Pancreas (tissue), 10 donors: ENCODE measurements around the gene CCDC102B. TPM values are rescaled to one million over a fixed set of nuclear protein-coding genes. Genes with fewer than 3 reads are reported as not detected.

Experiments used
- ATAC-seq, 4 donors: fragments of 200-7000 bp; cut with Tn5 transposase; one replicate each; pipeline versions ENCODE4 v1.8.0 to v1.9.1; 2020; ENCODE audit warnings: mild to moderate bottlenecking in 4 of 4, moderate library complexity in 4 of 4
- DNase-seq, 6 donors: peaks; one replicate each; pipeline ENCODE4 v3.0.0-alpha.2; 2020
- FAIRE-seq: peaks from 2 replicates; lab custom pipeline; 2012; peaks lifted over from hg19 to GRCh38; lab: Jason Lieb, UNC
- H3K27ac ChIP-seq, 4 donors: fragments of 200-600 bp; sonication (generic); 1 replicate in 3 of 4; 2 replicates in 1 of 4; pipeline versions ENCODE4 v1.5.0 to v1.8.0; 2020
- H3K27me3 ChIP-seq, 4 donors: fragments of 200-600 bp; one replicate each; pipeline ENCODE4 v1.8.0; 2021
- H3K36me3 ChIP-seq, 3 donors: fragments of 200-600 bp; sonication (generic) in 1 of 3; one replicate each; pipeline versions ENCODE4 v1.5.0 to v1.8.0; 2020 to 2021
- H3K4me1 ChIP-seq, 3 donors: fragments of 200-600 bp; one replicate each; pipeline ENCODE4 v1.8.0; 2021
- H3K4me3 ChIP-seq, 4 donors: fragments of 200-600 bp; sonication (generic) in 2 of 4; one replicate each; pipeline versions ENCODE4 v1.5.0 to v1.8.0; 2020 to 2021
- H3K9me3 ChIP-seq, 4 donors: fragments of 200-600 bp; one replicate each; pipeline ENCODE4 v1.8.0; 2021
- WGBS, 2 donors: extraction: QIAGEN DNeasy Blood & Tissue Kit; methylation state at CpG; one replicate each; pipeline ENCODE4 v1.1.7; 2013; 5-methylcytosine and 5-hydroxymethylcytosine counted together
- intact Hi-C, 3 donors: fragments of 100-400 bp; cut with DNase I; formaldehyde crosslinking; loops; one replicate each; pipeline versions ENCODE4 v1.11.1 to v1.14.2; 2022
- polyA plus RNA-seq, 2 donors: library from polyadenylated mRNA; stranded (reverse); fragments of 200-250 nt; gene quantifications; one replicate each; pipeline ENCODE4 v1.2.3, GENCODE V29; 2013
- total RNA-seq, 6 donors: library from RNA; stranded (reverse); fragmentation: NEBNext Ultra II Directional in 4 of 6; extraction: Animal tissue kit (Norgen Biotek cat#: 25700) in 4 of 6; gene quantifications; one replicate each; pipeline versions ENCODE4 v1.2.1 to v1.2.4, GENCODE V29; 2021 to 2023
- TF ChIP-seq, protein P1 (sequence below), 4 donors: fragments of 200-600 bp; sonication (generic) in 3 of 4; IDR thresholded peaks; one replicate each; pipeline versions ENCODE4 v1.5.0 to v1.8.0; 2021; ENCODE audit warnings: antibody characterized with exemption in 4 of 4
- donor health status: healthy with polysubstance abuse.
- donor health status: DM: no; HTN: no; CAD: no; lungs with moderate emphysema.
- donor health status: DM: no; HTN: no; CAD: no.
- donor health status: control.
- donor health status: control.
- donor health status: Bipolar disorder and iron deficiency.
- donor health status: DM: yes; HTN: yes; CAD: no.
- donor health status: DM: no; HTN: no; CAD: no.
- donor health status: DM: no; HTN: no; CAD: no.
- donor health status: DM: yes; HTN: yes; CAD: no.

CCDC102B gene
- total and polyA plus RNA-seq, 8 donors: 0.99 to 6.2 (median 1.6) TPM

DNA sequence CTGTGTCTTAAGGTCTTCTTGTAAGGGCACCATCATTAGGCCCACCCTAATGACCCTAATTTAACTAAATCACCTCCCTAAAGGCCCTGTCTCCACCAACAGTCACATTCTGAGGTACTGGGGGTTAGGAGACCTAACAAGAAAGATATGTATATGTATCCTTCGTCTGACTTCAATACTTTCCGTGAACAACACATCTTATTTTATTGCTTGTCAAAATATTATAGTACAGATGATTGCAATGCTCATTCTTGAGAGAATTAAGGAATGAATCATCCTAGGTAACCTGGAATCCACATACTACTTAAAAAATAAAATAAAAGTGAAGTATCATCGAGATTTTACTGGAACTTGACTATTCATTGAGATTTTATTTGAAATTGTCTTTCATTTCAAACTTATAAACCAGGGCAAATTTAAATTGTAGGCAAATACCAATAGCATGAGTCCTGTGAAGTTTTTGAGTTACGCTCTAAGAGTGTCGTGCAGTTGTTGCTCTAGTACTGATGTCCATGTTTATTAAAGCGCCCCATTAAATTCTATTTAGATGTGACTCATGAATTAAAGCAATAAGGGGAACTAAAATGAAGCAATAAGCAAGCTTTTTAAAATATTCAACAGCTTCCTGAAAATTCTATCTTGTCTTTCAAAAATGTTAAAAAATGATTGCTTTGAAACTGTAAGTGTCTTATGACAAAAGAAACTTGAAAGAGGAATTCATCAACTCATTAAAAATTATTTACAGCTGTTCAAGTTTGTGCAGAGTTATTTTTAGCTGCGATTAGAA lies 40.0 kb downstream of the CCDC102B start:
- intact Hi-C loops: no loop called here
- FAIRE-seq: no peak
- no peak for DNase-seq
- Histone ChIP-seq H3K36me3 (no peaks in the 10 kb centered on the region), H3K4me1 (peaks cover 0 to 4% (median 0%) of the 10 kb centered on the region in 3 donors), H3K4me3 (no peak overlapping the region), H3K27me3 (no peaks in the 10 kb centered on the region), H3K27ac (no peak overlapping the region), H3K9me3 (no peaks in the 10 kb centered on the region)
- peak in 1 of 4 donors; percentile 37 for ATAC-seq
- 72 to 77% methylated on average over 7 of the region's 7 CpGs for WGBS, 2 donors
- TF ChIP-seq, protein P1, sequence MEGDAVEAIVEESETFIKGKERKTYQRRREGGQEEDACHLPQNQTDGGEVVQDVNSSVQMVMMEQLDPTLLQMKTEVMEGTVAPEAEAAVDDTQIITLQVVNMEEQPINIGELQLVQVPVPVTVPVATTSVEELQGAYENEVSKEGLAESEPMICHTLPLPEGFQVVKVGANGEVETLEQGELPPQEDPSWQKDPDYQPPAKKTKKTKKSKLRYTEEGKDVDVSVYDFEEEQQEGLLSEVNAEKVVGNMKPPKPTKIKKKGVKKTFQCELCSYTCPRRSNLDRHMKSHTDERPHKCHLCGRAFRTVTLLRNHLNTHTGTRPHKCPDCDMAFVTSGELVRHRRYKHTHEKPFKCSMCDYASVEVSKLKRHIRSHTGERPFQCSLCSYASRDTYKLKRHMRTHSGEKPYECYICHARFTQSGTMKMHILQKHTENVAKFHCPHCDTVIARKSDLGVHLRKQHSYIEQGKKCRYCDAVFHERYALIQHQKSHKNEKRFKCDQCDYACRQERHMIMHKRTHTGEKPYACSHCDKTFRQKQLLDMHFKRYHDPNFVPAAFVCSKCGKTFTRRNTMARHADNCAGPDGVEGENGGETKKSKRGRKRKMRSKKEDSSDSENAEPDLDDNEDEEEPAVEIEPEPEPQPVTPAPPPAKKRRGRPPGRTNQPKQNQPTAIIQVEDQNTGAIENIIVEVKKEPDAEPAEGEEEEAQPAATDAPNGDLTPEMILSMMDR (IDR thresholded peaks at IDR 0.05): no peak

DNA sequence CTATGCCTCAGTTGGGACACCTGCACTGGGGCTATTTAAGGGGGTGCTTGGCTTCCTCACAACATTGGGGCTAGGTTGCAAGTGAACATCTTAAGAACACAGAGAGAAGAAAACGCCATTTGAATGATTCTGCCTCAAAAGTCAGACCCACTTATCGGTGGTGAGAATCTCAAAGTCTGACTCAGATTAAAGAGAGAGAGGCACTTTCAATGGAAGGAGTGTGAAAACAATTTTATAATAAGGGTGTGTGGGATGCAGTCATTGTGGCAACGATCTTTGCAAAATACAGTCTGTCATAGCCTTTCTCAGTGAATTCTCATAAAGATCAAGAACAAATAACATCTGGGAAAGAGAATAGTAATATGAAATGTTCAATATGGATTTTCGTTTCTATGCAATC lies 41.8 kb downstream of the CCDC102B start:
- FAIRE-seq (no peak), DNase-seq (no peak), ATAC-seq (no peak)
- intact Hi-C loops: no loop called here
- no peak overlapping the region for H3K27ac ChIP-seq
- no peaks in the 10 kb centered on the region for H3K36me3 ChIP-seq
- no peaks in the 10 kb centered on the region for H3K9me3 ChIP-seq
- peaks cover 0 to 4% (median 0%) of the 10 kb centered on the region in 3 donors for H3K4me1 ChIP-seq
- TF ChIP-seq, protein P1 (IDR thresholded peaks at IDR 0.05): no peak
- WGBS, 2 donors: 55 to 67% methylated on average over 4 of the region's 4 CpGs
- no peak overlapping the region for H3K4me3 ChIP-seq
- H3K27me3 ChIP-seq: no peaks in the 10 kb centered on the region

DNA sequence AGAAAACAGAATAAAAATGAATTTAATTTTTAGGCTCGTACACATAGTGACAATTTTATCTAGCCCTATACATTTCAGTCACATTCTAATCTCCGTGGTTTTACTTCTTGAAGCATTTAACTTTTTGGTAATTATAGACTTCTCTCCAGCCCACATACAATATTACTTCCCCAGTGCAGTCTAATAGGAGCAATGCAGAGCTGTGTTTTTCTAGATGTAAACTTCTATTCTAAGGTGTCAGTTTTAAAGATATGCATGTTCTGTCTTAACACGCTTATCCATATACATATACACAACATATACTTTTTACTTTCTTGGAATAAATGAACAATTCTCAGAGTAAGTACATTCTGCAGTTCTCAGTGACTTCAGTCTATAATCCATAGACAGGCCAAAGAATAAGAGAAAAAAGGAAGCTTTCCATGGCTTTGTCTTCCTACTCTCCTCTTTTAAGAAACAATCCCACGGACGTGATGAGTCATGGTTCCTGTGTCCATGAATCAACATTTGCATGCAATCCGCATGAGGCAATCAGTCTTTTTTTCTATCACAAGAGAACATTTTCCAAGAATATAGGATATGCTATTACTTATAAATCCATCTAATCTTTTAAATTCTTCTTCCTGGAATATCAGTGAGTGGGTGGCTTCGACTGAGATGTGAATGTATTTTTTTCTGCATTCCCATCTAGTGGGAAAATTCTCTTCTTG lies 42.8 kb downstream of the CCDC102B start:
- intact Hi-C loops: no loop called here
- FAIRE-seq (no peak), ATAC-seq (peak in 2 of 4 donors; percentile 51 to 53), DNase-seq (peak in 1 of 6 donors; percentile 27)
- WGBS, 2 donors: 56 to 67% methylated on average over 7 of the region's 7 CpGs
- no peaks in the 10 kb centered on the region for H3K9me3 ChIP-seq
- H3K36me3 ChIP-seq: no peaks in the 10 kb centered on the region
- H3K4me3 ChIP-seq: no peak overlapping the region
- peaks cover 0 to 4% (median 0%) of the 10 kb centered on the region in 3 donors for H3K4me1 ChIP-seq
- H3K27me3 ChIP-seq: no peaks in the 10 kb centered on the region
- TF ChIP-seq, protein P1 (IDR thresholded peaks at IDR 0.05): no peak
- no peak overlapping the region for H3K27ac ChIP-seq

DNA sequence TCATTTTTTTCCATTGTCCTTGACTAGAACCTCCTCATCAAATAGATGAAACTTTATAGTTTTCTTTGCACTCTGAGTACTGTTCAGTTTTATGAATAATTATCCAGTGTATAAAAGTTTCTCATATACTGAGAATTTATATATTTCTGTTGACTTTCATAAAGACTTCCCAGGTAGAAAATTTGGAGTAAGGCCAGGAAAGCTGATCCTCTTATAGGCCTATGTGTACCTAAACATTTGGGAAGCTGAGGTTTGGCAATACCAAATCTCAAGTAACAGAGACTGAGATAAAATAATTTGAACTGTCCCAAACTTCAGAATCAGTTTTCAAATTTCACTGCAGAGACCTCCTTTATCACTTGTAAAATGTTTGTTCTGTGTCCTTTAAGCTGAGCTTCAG lies 43.4 kb downstream of the CCDC102B start:
- H3K4me3 ChIP-seq: no peak overlapping the region
- peaks cover 0 to 4% (median 0%) of the 10 kb centered on the region in 3 donors for H3K4me1 ChIP-seq
- no peak overlapping the region for H3K27ac ChIP-seq
- no peak for ATAC-seq
- no peaks in the 10 kb centered on the region for H3K27me3 ChIP-seq
- H3K36me3 ChIP-seq: no peaks in the 10 kb centered on the region
- intact Hi-C loops: no loop called here
- TF ChIP-seq, protein P1 (IDR thresholded peaks at IDR 0.05): no peak
- H3K9me3 ChIP-seq: no peaks in the 10 kb centered on the region
- DNase-seq: no peak
- no peak for FAIRE-seq
